ENCODE measurements around the gene UNC13B.

GRCh38 chr9:35186524-35186923 is 24.7 kb downstream of the UNC13B start:
- TF ChIP-seq AEBP2 (tag by site-specific recombination; IDR thresholded peaks at IDR 0.05; ENCODE audit: borderline replicate concordance) (no peak), CTCF (tag by site-specific recombination; IDR thresholded peaks at IDR 0.05) (no peak), ZNF701 (tag by site-specific recombination; IDR thresholded peaks at IDR 0.05) (no peak), ATF2 (tag by site-specific recombination; IDR thresholded peaks at IDR 0.05; ENCODE audit: low read depth) (no peak), ZNF274 (IDR thresholded peaks at IDR 0.05; ENCODE audit: low read length) (no peak), ZNF274 (tag by site-specific recombination; IDR thresholded peaks at IDR 0.05; ENCODE audit: borderline replicate concordance) (no peak), ZNF76 (tag by site-specific recombination; IDR thresholded peaks at IDR 0.05; ENCODE audit: borderline replicate concordance, low read depth) (no peak), ZNF529 (tag by site-specific recombination; IDR thresholded peaks at IDR 0.05; ENCODE audit: insufficient replicate concordance) (no peak), ZBTB1 (tag by site-specific recombination; IDR thresholded peaks at IDR 0.05) (no peak), ZNF26 (tag by site-specific recombination; IDR thresholded peaks at IDR 0.05) (no peak), ZNF707 (tag by site-specific recombination; IDR thresholded peaks at IDR 0.05) (no peak)
